HG03103 (cell line): ENCODE results near the gene CAMK2D.

Experiments used
- ATAC-seq: cut with Tn5 transposase; IDR thresholded peaks from one replicate; pipeline ENCODE4 v1.9.1; 2021; ENCODE audit warnings: low read depth; ENCODE audit not compliant: unreplicated experiment

CAMK2D gene

GRCh38 chr4:113411496-113411938 is 350.0 kb downstream of the CAMK2D start:
- ATAC-seq: no peak

- no peak for ATAC-seq
Observed at GRCh38 chr4:113410686-113411085, 350.9 kb downstream of the CAMK2D start.

GRCh38 chr4:113409181-113409580 is 352.4 kb downstream of the CAMK2D start:
- ATAC-seq: no peak

GRCh38 chr4:113407409-113407808 is 354.1 kb downstream of the CAMK2D start:
- ATAC-seq: no peak

DNA sequence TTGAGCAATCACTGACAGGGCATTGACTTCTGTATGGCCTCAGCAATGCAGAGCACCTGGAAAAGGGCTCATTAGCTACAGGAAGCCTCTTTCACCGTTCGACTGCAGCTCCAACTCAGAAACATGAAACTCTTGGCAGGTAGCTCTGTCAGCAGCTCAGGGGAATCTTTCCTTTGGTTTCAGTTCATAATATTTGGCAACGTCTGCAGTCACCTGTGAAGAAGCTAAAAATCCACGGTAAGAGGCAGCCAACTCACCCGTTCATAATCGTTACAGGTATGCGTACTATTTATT is 354.9 kb downstream of the CAMK2D start:
- ATAC-seq: no peak

DNA sequence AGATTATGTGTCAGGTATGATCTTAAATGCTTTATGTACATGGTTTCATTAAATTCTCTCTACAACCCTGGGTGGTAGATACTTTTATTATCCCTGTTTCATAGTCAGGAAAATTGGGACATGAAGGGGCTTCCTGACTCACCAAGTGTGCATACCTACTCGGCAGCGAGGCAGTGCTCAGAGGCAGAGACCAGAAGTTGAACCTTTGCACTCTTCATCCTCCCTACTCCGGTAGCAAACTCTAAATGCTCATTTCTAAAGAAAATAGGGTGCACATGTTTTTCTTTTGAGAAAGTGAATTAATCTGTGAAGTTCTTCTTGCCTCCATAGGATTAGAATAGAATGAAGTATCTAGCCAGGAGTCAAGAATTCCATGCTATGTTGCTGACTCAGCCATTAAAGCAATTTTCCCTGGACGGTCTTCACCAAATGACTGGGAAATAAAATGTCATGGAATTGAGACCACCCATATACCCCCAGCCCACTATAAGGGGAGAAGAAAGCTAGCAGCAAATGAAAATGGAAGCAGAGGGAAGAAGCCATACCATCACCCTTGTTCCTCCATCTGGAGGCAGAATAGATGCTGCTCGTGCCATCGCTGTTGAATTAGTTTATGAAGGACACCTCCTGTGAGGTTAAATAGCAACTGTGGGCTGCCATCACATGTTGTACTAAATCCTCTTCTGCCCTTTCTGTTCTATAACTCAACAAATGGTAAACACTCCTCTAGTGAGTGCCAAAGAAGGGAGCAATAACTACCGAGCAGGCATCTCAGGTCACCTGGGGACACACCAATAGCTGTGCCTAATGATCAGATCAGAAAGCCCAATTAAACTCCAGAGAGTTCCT is 355.4 kb downstream of the CAMK2D start:
- ATAC-seq: no peak

DNA sequence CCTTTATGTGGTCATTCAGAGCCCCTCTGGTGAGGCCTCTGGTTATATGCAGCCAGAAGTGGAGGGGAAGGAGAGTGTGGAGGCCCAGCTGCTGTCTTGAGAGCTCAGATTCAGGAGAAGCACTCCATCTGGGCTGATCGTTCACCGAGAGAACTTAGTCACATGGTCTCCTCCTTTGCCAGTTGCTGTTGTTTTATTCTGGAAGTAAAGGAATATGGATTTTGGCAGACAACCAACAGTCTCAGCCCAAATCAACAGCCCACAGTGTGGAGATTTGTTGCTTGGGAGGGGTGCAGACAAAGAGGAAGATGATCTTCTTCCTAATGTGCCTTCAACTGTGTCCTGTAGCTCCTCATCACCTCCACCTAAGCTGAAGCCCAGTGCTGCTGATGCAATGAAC is 356.7 kb downstream of the CAMK2D start:
- no peak for ATAC-seq

- ATAC-seq: no peak
Observed at GRCh38 chr4:113404167-113404571, 357.4 kb downstream of the CAMK2D start.
